Left ventricle myocardium inferior (tissue), 1 donor: Measurements from ENCODE around the gene CDYL. TPM values are rescaled to one million over a fixed set of nuclear protein-coding genes. Genes with fewer than 3 reads are reported as not detected.

Experiments
- DNase-seq: peaks from one replicate; pipeline ENCODE4 v3.0.0-alpha.2; 2020
- H3K27ac ChIP-seq: fragments of 200-600 bp; replicated peaks from 2 replicates; pipeline ENCODE4 v1.8.0; 2021
- H3K27me3 ChIP-seq: fragments of 200-600 bp; 2 replicates; pipeline ENCODE4 v1.8.0; 2021; ENCODE audit warnings: low read depth
- H3K36me3 ChIP-seq: fragments of 200-600 bp; 2 replicates; pipeline ENCODE4 v1.8.0; 2021
- H3K4me1 ChIP-seq: fragments of 200-600 bp; 2 replicates; pipeline ENCODE4 v1.8.0; 2021
- H3K4me3 ChIP-seq: fragments of 200-600 bp; 2 replicates; pipeline ENCODE4 v1.8.0; 2021; ENCODE audit warnings: mild to moderate bottlenecking, moderate library complexity
- H3K9me3 ChIP-seq: fragments of 200-600 bp; replicated peaks from 2 replicates; pipeline ENCODE4 v1.8.0; 2021
- intact Hi-C: fragments of 100-400 bp; cut with micrococcal nuclease; formaldehyde crosslinking; loops from one replicate; pipeline ENCODE4 v1.11.0; 2022
- total RNA-seq: library from RNA; stranded (reverse); fragmentation: NEBNext Ultra II Directional; extraction: Animal tissue kit (Norgen Biotek cat#: 25700); gene quantifications from one replicate; pipeline ENCODE4 v1.2.1, GENCODE V29; 2021
- TF ChIP-seq, protein P1 (sequence below): fragments of 200-600 bp; IDR thresholded peaks from 2 replicates; pipeline ENCODE4 v1.8.0; 2021; ENCODE audit warnings: antibody characterized with exemption, mild to moderate bottlenecking, borderline replicate concordance
- donor health status: DM: no; HTN: yes; CAD: no; lungs with severe emphysema.

CDYL gene
- total RNA-seq, 1 donor from 2014 or later = 27.7 TPM

DNA sequence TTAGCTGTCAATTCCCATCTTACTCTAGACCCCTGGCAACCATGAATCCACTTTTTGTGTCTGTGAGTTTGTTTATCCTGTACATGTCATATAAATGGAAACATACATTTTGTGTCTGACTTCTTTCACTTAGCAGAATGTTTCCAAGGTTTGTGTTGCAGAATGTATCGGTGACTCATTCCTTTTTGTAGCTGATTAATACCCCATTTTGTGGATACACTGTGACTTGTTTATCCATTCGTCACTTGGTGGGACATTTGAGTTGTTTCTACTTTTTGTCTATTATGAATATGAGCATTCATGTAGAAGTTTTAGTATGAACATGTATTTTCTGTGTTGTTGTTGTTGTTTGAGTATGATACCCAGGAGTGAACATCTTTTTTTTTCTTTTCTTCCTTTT, 21.4 kb downstream of the CDYL start:
- H3K4me3 ChIP-seq = no peak overlapping the region
- DNase-seq = no peak
- H3K27me3 ChIP-seq = no peaks in the 10 kb centered on the region
- no peaks in the 10 kb centered on the region for H3K36me3 ChIP-seq
- H3K4me1 ChIP-seq = peaks cover 30% of the 10 kb centered on the region
- intact Hi-C loops = no loop called here
- no peak overlapping the region for H3K27ac ChIP-seq
- H3K9me3 ChIP-seq = peaks cover 27% of the 10 kb centered on the region
- TF ChIP-seq, protein P1, sequence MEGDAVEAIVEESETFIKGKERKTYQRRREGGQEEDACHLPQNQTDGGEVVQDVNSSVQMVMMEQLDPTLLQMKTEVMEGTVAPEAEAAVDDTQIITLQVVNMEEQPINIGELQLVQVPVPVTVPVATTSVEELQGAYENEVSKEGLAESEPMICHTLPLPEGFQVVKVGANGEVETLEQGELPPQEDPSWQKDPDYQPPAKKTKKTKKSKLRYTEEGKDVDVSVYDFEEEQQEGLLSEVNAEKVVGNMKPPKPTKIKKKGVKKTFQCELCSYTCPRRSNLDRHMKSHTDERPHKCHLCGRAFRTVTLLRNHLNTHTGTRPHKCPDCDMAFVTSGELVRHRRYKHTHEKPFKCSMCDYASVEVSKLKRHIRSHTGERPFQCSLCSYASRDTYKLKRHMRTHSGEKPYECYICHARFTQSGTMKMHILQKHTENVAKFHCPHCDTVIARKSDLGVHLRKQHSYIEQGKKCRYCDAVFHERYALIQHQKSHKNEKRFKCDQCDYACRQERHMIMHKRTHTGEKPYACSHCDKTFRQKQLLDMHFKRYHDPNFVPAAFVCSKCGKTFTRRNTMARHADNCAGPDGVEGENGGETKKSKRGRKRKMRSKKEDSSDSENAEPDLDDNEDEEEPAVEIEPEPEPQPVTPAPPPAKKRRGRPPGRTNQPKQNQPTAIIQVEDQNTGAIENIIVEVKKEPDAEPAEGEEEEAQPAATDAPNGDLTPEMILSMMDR = no peak

DNA sequence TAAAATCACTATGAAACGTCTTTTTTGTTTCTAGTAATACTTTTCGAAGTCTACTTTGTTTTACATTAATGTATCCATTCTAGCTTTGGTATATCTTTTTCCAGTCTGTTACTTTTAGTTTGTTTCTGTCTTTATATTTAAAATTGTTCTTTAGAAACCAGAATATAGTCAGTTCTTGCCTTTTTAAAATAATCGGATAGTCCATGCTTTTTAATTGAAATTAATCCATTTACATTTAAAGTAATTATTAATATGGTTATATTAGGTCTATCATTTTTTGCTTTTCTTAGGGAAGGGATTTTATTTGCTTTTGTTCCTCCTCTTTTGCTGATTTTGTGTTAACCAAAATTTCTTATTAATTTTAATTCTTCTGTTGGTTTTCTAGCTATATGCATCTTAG, 23.7 kb downstream of the CDYL start:
- intact Hi-C loops = no loop called here
- H3K4me1 ChIP-seq = peaks cover 34% of the 10 kb centered on the region
- TF ChIP-seq, protein P1 = no peak

DNA sequence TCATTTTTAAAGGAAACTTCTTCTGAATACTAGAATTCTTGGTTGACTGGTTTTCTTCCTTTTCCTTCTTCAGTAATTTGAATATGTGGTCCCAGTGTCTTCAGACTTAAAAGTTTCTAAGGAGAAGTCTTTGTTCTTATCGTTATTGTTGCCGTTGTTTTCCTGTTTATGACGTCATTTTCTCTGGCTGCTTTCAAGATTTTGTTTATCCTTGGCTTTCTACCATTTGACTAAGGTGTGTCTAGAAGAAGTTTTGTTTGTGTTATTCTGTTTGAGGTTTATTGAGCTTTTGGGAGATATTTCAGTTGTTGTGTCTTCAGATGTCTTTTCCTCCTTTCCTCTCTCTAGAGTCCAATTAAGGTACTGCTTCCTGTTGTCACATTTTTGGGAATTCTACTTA, 24.5 kb downstream of the CDYL start:
- no peak for DNase-seq
- Histone ChIP-seq H3K9me3 (peaks cover 27% of the 10 kb centered on the region), H3K4me1 (peaks cover 37% of the 10 kb centered on the region), H3K4me3 (no peak overlapping the region), H3K27ac (no peak overlapping the region), H3K36me3 (no peaks in the 10 kb centered on the region), H3K27me3 (no peaks in the 10 kb centered on the region)
- TF ChIP-seq, protein P1 = no peak
- intact Hi-C loops = no loop called here

More for the DNA sequence above, 23.7 kb downstream of the CDYL start:
- Histone ChIP-seq H3K4me3 (no peak overlapping the region), H3K36me3 (no peaks in the 10 kb centered on the region), H3K27ac (no peak overlapping the region), H3K9me3 (peaks cover 27% of the 10 kb centered on the region), H3K27me3 (no peaks in the 10 kb centered on the region)
- DNase-seq = no peak

DNA sequence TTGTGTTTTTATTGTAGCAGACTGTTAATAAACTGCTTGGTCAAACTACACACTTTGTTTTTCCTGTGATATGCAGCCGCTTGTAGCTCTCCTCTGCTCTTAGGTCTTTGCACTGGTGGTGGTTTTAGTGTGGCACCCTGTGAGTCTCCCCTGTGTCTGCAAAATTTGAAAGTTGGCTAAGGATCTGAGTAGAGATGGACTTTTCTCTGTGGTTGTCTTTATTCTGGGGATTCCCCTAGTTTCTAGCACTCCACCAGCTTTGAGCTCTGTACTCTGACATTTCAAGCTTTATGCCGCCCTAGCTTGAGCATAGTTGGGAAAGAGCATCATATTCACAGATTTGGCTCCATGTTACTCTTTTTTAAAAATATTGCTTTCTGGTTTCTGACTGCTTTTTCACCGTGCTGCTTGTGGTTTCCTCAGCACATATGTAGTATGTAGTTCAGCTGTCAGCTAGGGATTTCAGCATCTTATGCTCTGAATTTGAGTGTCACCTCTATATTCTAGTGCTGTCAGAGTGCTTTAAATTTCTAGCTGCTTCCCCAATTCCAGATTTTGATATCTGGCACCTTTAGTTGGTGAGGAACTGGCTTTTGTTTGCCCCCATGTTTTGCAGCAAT, 25.4 kb downstream of the CDYL start:
- Histone ChIP-seq H3K36me3 (no peaks in the 10 kb centered on the region), H3K4me3 (no peak overlapping the region), H3K4me1 (peaks cover 46% of the 10 kb centered on the region), H3K27me3 (no peaks in the 10 kb centered on the region), H3K27ac (no peak overlapping the region), H3K9me3 (peaks cover 27% of the 10 kb centered on the region)
- DNase-seq = no peak
- intact Hi-C loops = no loop called here
- TF ChIP-seq, protein P1 = no peak

GRCh38 chr6:4802312-4802935, 26.2 kb downstream of the CDYL start:
- H3K4me3 ChIP-seq = no peak overlapping the region
- no peaks in the 10 kb centered on the region for H3K27me3 ChIP-seq
- intact Hi-C loops = no loop called here
- DNase-seq = no peak
- peaks cover 27% of the 10 kb centered on the region for H3K9me3 ChIP-seq
- TF ChIP-seq, protein P1 = no peak
- H3K27ac ChIP-seq = no peak overlapping the region
- peaks cover 55% of the 10 kb centered on the region for H3K4me1 ChIP-seq
- no peaks in the 10 kb centered on the region for H3K36me3 ChIP-seq
